Measurements from ENCODE around the gene CTU1. TPM values are rescaled to one million over a fixed set of nuclear protein-coding genes. Genes with fewer than 3 reads are reported as not detected.

Gene CTU1
- total RNA-seq, 1 experiment from 2014 or later: 20.7 TPM

DNA sequence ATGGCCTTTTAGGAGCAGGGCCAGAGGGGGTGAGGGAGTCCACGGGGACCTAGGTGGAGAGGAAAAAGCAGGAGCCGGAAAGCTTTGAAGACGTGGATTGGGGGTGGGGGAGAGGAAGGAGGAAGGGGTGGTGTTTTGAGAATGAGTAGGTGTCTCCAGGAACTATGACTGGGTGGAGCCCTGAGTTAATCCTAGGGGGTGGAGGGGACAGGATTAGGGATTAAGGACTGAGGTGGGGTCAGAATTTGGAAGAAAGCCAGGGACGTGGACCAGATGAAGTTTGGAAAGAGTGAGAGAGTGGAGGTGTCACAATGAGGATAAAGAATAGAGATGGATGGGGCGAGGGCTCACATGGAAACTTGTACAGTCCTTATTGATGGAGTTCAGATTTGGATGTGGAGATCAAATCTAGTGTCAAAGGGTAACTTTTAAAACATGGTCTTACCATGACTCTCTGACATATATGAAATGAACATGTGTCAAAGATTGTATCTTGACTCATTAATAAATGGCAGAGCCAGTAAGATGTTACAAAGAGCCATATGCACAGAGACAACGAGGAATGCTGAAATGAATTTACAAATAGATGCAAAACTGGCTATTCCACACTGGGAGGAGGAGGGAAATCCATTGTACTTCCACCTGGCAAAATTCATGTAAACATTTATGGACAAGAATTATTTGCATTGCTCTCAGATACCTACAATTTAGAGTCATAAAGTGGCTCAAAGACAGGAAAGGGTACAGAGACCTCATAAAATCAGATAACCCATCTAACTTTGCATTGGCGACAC is 41.6 kb downstream of the CTU1 start:
- in situ Hi-C loops (cut with HindIII; ENCODE audit: low pct_unique_long_range_greater_than_20kb, low sequenced_read_pairs): no loop called here
- DNase-seq (ENCODE audit: low read depth): no peak

GRCh38 chr19:51065221-51065960 is 42.8 kb downstream of the CTU1 start:
- in situ Hi-C loops (cut with HindIII; ENCODE audit: low pct_unique_long_range_greater_than_20kb, low sequenced_read_pairs): no loop called here

DNA sequence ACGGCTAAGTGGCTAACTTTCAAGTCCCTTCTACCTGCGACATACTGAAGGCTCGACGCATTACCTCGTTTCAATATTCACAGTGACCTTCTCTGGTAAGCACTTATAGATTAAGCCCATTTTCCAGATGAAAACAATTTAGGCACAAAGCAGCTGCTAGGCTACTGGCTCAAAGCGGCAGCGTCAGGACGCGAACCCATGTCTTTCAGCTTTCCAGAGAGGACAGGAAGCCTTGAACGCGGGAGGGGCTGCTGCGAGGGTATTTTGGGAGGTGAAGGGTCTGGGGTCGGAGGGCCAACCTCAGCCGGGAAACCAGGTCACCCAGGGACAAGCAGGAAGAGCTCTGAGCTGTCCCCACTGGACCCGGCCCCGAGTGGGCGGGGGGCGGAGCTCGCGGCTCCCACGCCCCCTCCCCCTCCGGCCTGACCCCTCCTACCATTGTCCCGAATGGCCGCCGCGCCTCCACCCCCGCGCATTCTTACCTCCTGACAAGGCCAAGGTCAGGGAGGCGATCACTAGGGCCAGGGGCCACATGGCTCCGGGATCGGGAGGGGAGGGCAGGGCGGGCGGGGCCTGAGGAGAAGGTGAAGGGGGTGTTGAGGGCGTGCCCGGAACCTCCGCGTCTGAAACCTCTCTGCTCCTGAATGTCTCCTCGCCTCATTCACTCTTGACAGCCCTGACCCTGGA is 43.5 kb downstream of the CTU1 start, which contains the start of gene KLK13:
KLK13 (minus strand) TSS at position 559 of the 687 bp plus-strand sequence; CDS start at position 534, 25 bp downstream.
- no peak for DNase-seq (ENCODE audit: low read depth)

More at GRCh38 chr19:51065221-51065960, 42.8 kb downstream of the CTU1 start:
- no peak for DNase-seq (ENCODE audit: low read depth)

GRCh38 chr19:51063664-51064063 is 44.5 kb downstream of the CTU1 start:
- no peak for DNase-seq (ENCODE audit: low read depth)
- in situ Hi-C loops (cut with HindIII; ENCODE audit: low pct_unique_long_range_greater_than_20kb, low sequenced_read_pairs): no loop called here

More for the DNA sequence above, 43.5 kb downstream of the CTU1 start, which contains the start of gene KLK13:
- in situ Hi-C loops (cut with HindIII; ENCODE audit: low pct_unique_long_range_greater_than_20kb, low sequenced_read_pairs): no loop called here

DNA sequence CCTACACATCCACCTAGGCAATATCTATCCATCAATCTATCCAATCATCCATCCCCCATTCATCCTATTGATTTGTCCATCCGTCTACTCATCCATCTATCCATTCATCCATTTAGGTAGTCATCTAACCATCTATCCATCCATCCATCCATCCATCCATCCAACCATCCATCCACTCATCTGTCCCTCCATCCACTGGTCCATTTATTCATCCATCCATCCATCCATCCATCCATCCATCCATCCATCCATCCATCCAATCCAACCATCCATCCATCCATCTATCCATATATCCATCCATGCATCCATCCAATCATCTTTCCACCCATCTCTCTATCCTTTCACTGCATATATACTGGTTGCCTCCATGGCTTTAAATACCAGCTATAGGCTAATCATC is 47.2 kb downstream of the CTU1 start:
- DNase-seq (ENCODE audit: low read depth): no peak
- in situ Hi-C loops (cut with HindIII; ENCODE audit: low pct_unique_long_range_greater_than_20kb, low sequenced_read_pairs): no loop called here

DNA sequence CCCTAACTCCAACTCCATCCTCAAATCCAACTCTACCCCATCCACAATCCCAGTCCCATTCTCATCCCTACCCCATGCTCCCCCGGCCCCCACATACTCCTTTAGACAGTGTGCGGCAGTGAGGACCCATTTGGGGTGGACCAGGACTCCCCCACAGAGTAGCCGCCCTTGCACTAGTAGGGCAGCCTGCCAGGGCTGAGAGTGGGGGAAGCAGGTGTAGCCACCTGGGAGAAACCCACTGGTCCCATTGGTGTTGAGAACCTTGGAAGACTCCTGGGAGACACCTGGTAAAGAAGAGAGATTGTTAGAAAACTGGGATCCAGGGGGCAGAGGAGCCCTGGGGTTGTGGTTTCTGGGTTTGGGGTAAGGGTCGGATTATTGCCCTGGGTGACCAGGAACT is 47.9 kb downstream of the CTU1 start:
- no peak for DNase-seq (ENCODE audit: low read depth)
- in situ Hi-C loops (cut with HindIII; ENCODE audit: low pct_unique_long_range_greater_than_20kb, low sequenced_read_pairs): no loop called here

GRCh38 chr19:51059715-51060114 is 48.5 kb downstream of the CTU1 start:
- DNase-seq (ENCODE audit: low read depth): no peak
- in situ Hi-C loops (cut with HindIII; ENCODE audit: low pct_unique_long_range_greater_than_20kb, low sequenced_read_pairs): no loop called here

GRCh38 chr19:51055866-51056265 is 52.3 kb downstream of the CTU1 start:
- no peak for DNase-seq (ENCODE audit: low read depth)
- in situ Hi-C loops (cut with HindIII; ENCODE audit: low pct_unique_long_range_greater_than_20kb, low sequenced_read_pairs): no loop called here

Other genes with a start within 250 kb of the CTU1 start
- gene KLK2, start 235.0 kb downstream of the CTU1 start, total RNA-seq (2014; rRNA removed; shearing (Covaris generic); ENCODE audit: low replicate concordance): not detected in 2 replicates
- not detected in 2 replicates for gene KLK4, start 197.0 kb downstream of the CTU1 start, total RNA-seq (2014; rRNA removed; shearing (Covaris generic); ENCODE audit: low replicate concordance)
- not detected in 2 replicates for gene KLK5, start 155.4 kb downstream of the CTU1 start, total RNA-seq (2014; rRNA removed; shearing (Covaris generic); ENCODE audit: low replicate concordance)
- gene KLK6, start 138.8 kb downstream of the CTU1 start, total RNA-seq (2014; rRNA removed; shearing (Covaris generic); ENCODE audit: low replicate concordance): not detected in 2 replicates
- not detected in 2 replicates for gene KLK7, start 124.5 kb downstream of the CTU1 start, total RNA-seq (2014; rRNA removed; shearing (Covaris generic); ENCODE audit: low replicate concordance)
- gene KLK8, start 106.8 kb downstream of the CTU1 start, total RNA-seq (2014; rRNA removed; shearing (Covaris generic); ENCODE audit: low replicate concordance): not detected in 2 replicates
- gene KLK10, start 88.7 kb downstream of the CTU1 start, total RNA-seq (2014; rRNA removed; shearing (Covaris generic); ENCODE audit: low replicate concordance): not detected in 2 replicates
- gene KLK11, start 81.8 kb downstream of the CTU1 start, total RNA-seq (2014; rRNA removed; shearing (Covaris generic); ENCODE audit: low replicate concordance): not detected in 2 replicates
- gene KLK12, start 73.4 kb downstream of the CTU1 start, total RNA-seq (2014; rRNA removed; shearing (Covaris generic); ENCODE audit: low replicate concordance): not detected in 2 replicates
- not detected in 2 replicates for gene KLK13, start 43.3 kb downstream of the CTU1 start, total RNA-seq (2014; rRNA removed; shearing (Covaris generic); ENCODE audit: low replicate concordance)
- not detected in 2 replicates for gene KLK14, start 25.5 kb downstream of the CTU1 start, total RNA-seq (2014; rRNA removed; shearing (Covaris generic); ENCODE audit: low replicate concordance)
- gene SIGLEC9, start 16.5 kb upstream of the CTU1 start, total RNA-seq (2014; rRNA removed; shearing (Covaris generic); ENCODE audit: low replicate concordance): 1.5 TPM in 1 of 2 replicates, not detected in the other
- not detected in 2 replicates for gene SIGLEC7, start 33.9 kb upstream of the CTU1 start, total RNA-seq (2014; rRNA removed; shearing (Covaris generic); ENCODE audit: low replicate concordance)
- not detected in 2 replicates for gene CD33, start 116.7 kb upstream of the CTU1 start, total RNA-seq (2014; rRNA removed; shearing (Covaris generic); ENCODE audit: low replicate concordance)
- gene SIGLECL1, start 142.7 kb upstream of the CTU1 start, total RNA-seq (2014; rRNA removed; shearing (Covaris generic); ENCODE audit: low replicate concordance): 52.0 and 60.2 TPM in 2 replicates
- gene IGLON5, start 203.2 kb upstream of the CTU1 start, total RNA-seq (2014; rRNA removed; shearing (Covaris generic); ENCODE audit: low replicate concordance): not detected in 2 replicates
- 11.0 and 19.2 TPM in 2 replicates for gene VSIG10L, start 233.7 kb upstream of the CTU1 start, total RNA-seq (2014; rRNA removed; shearing (Covaris generic); ENCODE audit: low replicate concordance)